GM19193 (cell line): Measurements from ENCODE around the gene PRKCA.

Experiments used
- POLR2A ChIP-seq: IDR thresholded peaks from 4 replicates; pipeline ENCODE4 v1.6.1; 2011; ENCODE audit not compliant: insufficient read depth, insufficient read length; ENCODE audit errors: extremely low read depth

PRKCA gene

DNA sequence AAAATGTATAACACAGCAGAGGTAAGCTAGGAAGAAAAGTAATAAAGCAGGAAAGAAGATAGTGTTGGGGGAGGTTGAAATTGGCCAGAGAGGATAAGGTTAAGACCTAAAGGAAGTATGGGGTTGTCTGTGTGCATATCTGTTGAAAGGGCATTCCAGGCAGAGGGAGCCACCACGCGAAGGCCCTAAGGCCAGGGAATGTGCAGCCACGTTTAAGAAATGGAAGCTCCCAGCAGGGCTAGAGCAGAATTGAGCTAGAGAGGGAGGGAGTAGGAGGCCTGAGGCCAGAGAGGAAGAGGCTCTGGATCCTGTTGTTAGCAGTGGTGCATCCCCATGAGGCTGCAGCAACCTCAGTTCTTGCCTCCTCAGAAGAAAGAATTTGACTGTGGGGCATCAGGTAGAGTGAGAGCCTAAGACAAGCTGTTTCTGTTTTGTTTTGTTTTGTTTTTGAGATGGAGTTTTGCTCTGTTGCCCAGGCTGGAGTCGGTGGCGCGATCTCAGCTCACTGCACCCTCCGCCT, 473.5 kb downstream of the PRKCA start:
- TF ChIP-seq POLR2A = no peak

DNA sequence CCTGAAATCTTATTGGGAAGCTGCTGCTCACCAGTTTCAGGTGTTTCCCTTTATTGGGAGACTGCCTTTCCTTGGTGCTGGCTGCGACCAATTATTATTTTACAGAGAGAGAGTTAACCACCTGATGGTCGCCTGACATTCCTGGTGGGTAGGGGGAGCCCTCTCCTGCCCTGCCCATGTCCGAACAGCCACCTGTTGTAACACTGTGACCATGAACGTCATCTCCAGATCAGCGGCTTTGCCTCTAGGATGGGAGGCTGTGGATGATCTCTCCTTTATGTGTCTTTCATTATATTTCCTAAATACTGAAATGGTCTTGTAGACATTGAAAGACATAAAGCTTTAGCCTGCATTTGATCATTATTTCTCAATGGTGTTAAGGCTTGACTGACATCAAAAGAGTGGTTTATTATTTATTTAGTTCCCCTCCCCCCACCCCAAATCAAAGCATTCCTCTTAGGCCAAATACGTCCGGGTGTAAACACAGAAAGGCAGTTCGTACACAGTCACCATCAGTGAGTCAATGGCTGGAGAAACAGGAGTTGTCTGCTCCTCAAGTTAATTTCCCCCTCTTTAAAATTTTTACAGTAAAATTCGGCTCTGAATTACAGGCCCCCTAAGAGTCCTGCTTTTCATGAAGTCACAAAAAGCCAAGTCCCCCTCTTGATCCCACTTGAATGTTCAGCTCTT, 474.7 kb downstream of the PRKCA start:
- TF ChIP-seq POLR2A = no peak

DNA sequence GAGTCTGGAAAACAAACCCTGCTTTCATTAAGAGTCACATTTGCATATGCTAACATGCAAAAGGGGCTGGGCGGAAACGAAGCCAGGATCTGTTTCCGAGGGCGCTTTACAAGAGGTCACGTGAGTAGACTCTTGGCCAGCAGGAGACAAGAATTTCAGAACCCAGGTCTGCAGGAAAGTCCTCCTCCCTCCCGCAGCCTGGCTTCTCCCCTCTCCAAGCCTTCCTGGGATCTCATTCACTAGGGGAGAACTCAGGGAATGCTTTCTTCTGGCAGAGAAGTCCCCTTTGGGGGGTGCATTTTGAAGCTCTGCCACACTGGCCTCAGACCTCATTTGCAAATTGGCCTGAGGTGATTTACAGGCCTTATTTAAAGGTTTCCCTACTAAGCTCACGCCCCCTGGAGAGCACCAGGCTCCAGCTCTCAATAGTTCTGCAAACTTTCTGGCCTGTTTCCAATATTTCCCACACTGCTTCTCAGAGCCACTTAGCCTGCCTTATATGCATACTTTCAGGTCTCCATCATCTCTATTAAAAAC, 475.3 kb downstream of the PRKCA start:
- TF ChIP-seq POLR2A = no peak

DNA sequence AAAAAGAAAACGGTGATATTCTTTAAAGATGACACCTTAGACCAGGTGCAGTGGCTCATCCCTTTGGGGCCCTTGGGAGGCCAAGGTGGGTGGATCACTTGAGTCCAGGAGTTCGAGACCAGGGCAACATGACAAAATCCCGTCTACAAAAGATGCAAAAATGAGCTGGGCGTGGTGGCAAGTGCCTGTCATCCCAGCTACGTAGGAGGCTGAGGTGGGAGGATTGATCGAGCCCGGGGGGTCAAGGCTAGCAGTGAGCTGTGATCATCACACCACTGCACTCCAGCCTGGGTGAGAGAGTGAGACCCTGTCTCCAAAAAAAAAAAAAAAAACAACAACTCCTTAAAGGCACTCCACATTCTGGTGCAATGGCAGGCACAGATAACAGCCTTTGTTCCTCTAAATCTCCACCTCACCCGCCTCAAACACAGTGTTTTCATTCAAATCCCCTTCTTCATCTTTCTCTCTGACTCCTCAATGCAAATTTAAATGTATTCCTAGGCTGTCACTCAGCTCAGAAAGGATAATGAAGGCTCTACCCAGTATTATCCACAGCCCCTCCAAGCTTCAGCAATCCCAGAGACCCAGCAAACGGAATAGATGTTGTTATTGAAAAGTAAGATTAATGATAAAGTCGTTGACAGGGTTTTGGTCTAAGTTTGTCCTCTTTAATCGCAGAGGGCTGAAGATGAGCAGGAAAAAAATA, 476.3 kb downstream of the PRKCA start:
- no peak for TF ChIP-seq POLR2A

DNA sequence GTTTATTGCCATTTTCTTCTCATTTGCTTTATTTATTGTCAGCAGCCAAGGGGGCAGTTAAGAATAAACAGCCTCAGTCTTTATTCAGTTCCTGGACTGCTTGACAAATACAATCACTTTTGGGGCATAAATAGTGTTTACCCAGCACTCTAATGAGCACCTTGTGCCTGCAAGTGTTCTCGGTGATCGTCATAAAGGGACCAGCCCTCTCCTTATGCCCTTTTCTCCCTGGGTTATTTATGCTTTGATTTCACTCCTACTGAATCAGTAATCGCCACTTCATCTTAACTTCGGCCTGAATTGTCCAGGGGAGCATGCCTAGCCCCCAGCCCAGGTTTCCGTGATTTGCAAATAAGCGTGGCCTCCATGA, 476.8 kb downstream of the PRKCA start:
- TF ChIP-seq POLR2A = no peak

DNA sequence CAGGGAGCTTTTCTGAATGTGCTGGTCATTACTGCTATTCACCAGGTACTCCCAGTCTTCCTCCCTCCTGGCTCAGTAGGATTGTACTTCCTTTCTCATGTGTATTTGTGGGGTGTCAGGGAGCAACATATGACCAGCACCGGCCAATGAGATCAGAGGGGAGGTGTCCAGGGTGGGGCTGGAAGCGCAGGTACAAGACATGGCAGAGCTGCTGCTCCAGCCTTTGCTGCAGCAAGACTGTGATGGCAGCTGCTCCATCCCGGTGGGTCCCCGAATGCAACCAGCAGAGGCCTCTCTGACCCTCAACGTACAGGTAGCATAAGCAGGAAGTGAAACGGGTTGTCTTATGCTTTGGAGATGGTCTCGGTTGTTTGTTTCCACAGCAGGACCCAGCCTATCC, 478.7 kb downstream of the PRKCA start:
- no peak for TF ChIP-seq POLR2A

DNA sequence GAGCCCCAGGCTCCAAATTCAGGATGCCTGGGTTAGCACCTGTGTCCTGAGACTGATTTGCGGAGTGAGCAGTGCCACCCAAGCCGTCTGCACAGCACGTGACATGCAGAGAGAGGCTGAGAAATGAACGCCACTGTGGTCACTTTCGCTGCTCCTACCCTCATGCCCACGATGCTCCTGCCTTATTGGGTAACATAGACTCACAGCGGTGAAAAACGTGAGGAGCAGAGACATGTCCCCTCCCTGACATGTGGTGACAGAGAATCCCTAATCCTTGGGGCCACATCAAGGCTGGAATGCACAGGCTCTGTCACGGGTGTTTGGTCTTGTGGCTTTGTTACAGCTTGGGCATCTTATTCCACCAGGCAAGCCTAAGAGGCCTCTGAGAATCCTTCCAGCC, 480.4 kb downstream of the PRKCA start:
- TF ChIP-seq POLR2A = no peak

DNA sequence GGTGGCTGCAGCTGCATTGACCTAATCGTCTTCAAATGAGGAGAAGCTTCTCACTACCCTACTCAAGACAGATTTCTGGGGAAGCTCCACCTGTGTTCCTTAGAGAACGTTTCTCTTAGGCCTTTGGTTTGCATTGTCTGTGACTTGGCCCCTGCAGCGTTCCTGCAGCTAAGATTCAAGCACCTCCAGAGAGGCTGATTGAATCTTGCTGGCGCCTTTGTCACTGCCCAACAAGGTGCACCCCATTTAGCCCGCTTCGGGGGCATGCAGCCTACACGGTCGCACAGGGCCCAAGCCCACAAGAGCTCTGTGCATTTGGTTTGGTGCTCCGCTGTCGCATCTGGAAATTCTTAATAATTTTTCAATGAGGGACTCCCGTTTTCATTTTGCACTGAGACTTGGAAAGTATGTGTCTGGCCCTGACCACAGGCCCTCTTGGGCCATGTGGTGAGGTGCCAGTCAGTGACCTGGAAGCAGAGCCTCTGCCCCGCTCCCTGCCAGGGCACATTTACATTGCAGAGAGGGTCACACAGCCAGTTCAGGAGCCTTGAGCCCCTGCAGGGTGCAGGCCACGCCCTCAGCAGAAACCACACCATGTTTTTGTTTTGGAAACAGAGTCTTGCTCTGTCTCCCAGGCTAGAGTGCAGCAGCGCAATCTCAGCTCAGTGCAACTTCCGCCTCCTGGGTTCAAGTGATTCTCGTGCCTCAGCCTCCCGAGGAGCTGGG, 481.4 kb downstream of the PRKCA start:
- no peak for TF ChIP-seq POLR2A

DNA sequence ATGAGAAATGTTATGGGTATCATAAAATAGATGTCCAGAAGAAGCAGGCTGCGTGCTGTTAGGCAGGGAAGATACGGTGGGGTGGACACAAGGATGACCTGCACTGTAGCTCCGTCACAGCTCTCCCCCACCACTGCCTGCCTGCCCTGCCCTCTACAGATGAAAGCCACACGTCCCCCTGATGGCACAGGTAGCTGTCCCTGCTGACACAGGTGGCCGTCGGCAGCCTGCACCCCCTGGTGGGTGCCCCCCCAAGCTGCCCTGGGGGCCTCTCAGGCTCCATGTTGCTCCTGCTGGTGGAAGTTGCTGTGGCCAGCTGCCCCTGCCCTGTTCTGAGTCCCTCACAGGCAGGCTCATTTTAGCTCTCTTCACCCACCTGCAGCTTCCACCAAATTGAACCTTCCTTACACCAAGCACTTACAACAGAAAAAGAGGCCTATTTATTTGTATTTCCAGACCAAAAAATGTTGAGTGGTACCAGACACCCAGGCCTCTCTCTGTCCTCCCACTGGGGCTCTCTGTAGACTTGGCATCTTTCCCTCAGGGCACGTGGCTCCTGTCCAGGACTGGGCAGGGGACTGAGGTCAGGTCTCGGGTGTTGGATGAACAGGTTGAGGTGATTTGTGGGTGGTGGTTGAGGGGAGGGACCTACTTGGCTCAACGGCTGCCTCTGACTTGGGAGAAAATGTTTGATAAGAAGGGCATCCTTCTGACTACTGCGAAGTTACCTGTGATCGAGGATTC, 482.4 kb downstream of the PRKCA start:
- no peak for TF ChIP-seq POLR2A

DNA sequence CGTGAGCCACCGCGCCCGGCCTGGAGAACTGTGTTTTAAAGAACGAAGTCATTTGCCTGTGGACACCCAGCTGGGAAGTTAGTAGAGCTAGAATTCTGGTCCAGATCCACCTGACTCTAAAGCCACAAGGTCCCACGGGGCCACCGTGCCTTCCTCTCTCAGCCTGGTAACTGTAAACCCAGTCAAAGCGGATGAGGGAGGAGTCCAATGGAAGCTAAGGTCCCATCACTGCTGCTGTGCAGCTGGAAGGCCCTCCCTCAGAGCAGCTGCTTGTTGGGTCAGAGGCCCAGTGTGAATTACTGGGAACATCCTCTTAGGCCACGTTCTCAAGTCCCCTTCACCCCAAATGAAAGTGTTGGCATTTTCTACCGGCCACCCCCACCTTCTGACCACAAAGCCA, 483.7 kb downstream of the PRKCA start:
- no peak for TF ChIP-seq POLR2A

DNA sequence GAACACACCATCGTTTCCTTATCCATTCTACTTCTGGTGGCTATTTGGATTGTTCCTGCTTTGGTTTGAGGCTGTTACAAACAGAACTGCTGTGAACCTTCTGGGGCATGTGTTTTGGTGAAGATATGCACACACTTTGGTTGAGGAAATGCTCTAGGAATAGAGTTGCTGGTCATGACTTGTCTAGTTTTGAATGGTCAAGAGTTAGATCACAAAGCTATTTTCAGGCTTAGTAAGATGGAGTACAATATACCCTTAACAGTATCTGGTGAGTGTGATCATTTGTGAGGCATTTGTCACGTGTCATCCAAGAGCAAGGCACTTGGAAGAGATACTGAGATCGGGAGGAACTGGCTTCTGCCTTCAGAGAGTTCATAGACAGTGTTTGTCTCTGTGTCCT, 485.5 kb downstream of the PRKCA start:
- TF ChIP-seq POLR2A = no peak

DNA sequence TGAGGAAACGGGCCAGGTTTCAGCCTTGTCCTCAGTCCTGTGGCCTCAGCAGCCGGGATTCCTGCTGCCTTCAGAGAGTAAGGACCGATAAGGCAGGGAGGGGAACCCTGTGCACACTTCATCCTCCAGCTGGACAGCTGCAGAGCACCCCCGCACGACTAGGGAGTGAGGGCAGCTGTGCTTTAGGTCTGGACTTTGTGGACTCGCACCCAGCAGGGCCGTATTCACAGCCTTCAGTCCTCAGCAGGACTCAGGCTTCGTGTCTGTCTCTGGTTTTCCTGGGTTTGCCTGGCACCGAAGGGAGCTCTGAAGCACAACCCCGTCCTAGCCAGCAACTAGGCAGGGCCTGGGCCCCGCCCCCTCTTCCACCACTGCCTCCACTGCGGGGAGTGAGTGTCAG, 486.7 kb downstream of the PRKCA start:
- TF ChIP-seq POLR2A = no peak

DNA sequence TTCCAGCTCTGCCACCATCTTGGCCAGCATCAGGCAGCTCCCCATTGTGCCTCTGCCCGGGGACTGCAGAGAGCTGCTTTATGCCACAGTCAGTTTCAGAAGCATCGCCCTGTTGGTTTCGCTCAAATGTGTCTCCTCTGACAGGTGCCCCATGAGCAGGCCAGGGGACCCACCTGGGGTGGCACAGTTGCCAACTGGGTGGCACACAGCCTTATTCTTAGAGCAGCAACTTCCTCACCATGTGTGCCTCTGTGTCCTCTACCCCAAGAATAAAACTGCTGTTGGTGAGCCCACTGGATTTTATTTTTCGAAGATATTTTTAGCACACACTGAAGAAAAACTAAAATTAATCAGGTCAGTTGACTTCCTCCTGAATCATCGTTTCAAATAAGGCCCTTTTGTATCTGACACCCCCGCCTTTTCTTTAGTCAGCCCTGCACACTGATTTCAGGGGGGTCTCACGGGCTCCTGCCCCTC, 487.6 kb downstream of the PRKCA start:
- TF ChIP-seq POLR2A = no peak

DNA sequence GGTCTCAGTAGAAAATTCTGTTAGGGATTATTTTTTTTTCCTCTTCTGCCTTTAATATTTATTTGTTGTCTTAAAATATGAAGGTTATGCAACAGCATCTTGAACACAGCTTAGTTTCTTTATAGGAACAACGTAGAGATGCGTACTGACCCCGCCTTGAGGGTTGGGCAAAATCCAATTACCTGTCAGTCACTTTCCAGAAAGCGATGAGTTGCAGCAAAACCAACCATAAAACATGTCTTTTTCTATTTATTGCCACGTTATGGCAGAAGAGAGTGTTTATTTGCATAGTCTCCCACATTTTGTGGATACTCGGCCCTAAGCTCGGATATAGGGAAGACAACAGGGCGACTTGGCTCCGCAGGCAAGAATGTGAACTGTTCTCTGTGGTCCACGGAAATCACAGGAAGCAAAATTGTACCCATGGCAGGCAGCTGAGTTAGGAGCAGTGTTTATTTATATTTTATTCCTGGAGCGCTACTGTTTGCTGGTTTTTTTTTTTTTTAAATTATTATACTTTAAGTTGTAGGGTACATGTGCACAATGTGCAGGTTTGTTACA, 488.2 kb downstream of the PRKCA start:
- no peak for TF ChIP-seq POLR2A
